H9 (cell line): ENCODE data around the gene METAP2. TPM values are rescaled to one million over a fixed set of nuclear protein-coding genes. Genes with fewer than 3 reads are reported as not detected.

Source experiments
- DNase-seq: peaks from one replicate; pipeline ENCODE4 v3.0.0-alpha.2; 2017
- H2AFZ ChIP-seq: one replicate; pipeline ENCODE4 v1.6.1; 2013; ENCODE audit warnings: mild to moderate bottlenecking, low read length, control low read depth, moderate library complexity
- H2AK5ac ChIP-seq: 2 replicates; pipeline ENCODE4 v1.6.1; 2013; ENCODE audit warnings: low read length, control low read depth, mixed read lengths; ENCODE audit not compliant: insufficient read length
- H2BK120ac ChIP-seq: one replicate; pipeline ENCODE4 v1.6.1; 2013; ENCODE audit warnings: low read depth, mild to moderate bottlenecking, low read length, control low read depth, inconsistent platforms; ENCODE audit not compliant: poor library complexity, severe bottlenecking
- H2BK12ac ChIP-seq: 2 replicates; pipeline ENCODE4 v1.6.1; 2013; ENCODE audit warnings: low read length, control low read depth, mixed read lengths, low read depth; ENCODE audit not compliant: insufficient read length
- H2BK15ac ChIP-seq: 2 replicates; pipeline ENCODE4 v1.6.1; 2013; ENCODE audit warnings: low read depth, low read length, control low read depth
- H2BK20ac ChIP-seq: one replicate; pipeline ENCODE4 v1.6.1; 2013; ENCODE audit warnings: low read depth, mild to moderate bottlenecking, low read length, control low read depth, inconsistent platforms; ENCODE audit not compliant: poor library complexity, severe bottlenecking
- H2BK5ac ChIP-seq: 2 replicates; pipeline ENCODE4 v1.6.1; 2013; ENCODE audit warnings: low read length, control low read depth, mixed read lengths; ENCODE audit not compliant: insufficient read length
- H3K14ac ChIP-seq: 2 replicates; pipeline ENCODE4 v1.6.1; 2013; ENCODE audit warnings: low read length, control low read depth; ENCODE audit not compliant: insufficient read depth
- H3K18ac ChIP-seq: 2 replicates; pipeline ENCODE4 v1.6.1; 2013; ENCODE audit warnings: low read depth, mild to moderate bottlenecking, mixed read lengths, low read length, control low read depth; ENCODE audit not compliant: insufficient read length
- H3K23ac ChIP-seq: 2 replicates; pipeline ENCODE4 v1.6.1; 2013; ENCODE audit warnings: low read length, control low read depth, mixed read lengths, low read depth; ENCODE audit not compliant: insufficient read length
- H3K23me2 ChIP-seq: 2 replicates; pipeline ENCODE4 v1.6.1; 2013; ENCODE audit warnings: low read depth, mild to moderate bottlenecking, mixed read lengths, low read length, control low read depth; ENCODE audit not compliant: insufficient read length, poor library complexity, severe bottlenecking
- H3K27ac ChIP-seq: 2 replicates; pipeline ENCODE4 v1.5.1; 2013; ENCODE audit warnings: low read length, control low read depth, mixed read lengths, low read depth; ENCODE audit not compliant: insufficient read length
- H3K27me3 ChIP-seq: 2 replicates; pipeline ENCODE4 v1.6.1; 2013; ENCODE audit warnings: low read length, control low read depth, inconsistent platforms; ENCODE audit not compliant: insufficient read depth
- H3K4ac ChIP-seq: 2 replicates; pipeline ENCODE4 v1.6.1; 2013; ENCODE audit warnings: low read depth, mild to moderate bottlenecking, control low read depth, inconsistent platforms, low read length, moderate library complexity
- H3K4me1 ChIP-seq: 2 replicates; pipeline ENCODE4 v1.6.1; 2013; ENCODE audit warnings: low read length, control low read depth, inconsistent platforms; ENCODE audit not compliant: insufficient read depth
- H3K4me2 ChIP-seq: 2 replicates; pipeline ENCODE4 v1.6.1; 2013; ENCODE audit warnings: low read length, control low read depth, mixed read lengths; ENCODE audit not compliant: insufficient read length, insufficient read depth
- H3K56ac ChIP-seq: 2 replicates; pipeline ENCODE4 v1.6.1; 2013; ENCODE audit warnings: low read depth, mild to moderate bottlenecking, mixed read lengths, low read length, control low read depth; ENCODE audit not compliant: insufficient read length
- H3K79me1 ChIP-seq: 2 replicates; pipeline ENCODE4 v1.6.1; 2013; ENCODE audit warnings: low read depth, mild to moderate bottlenecking, moderate library complexity, low read length, control low read depth, inconsistent platforms; ENCODE audit not compliant: insufficient read depth, poor library complexity, severe bottlenecking
- H3K79me2 ChIP-seq: 2 replicates; pipeline ENCODE4 v1.6.1; 2013; ENCODE audit warnings: low read length, control low read depth, inconsistent platforms; ENCODE audit not compliant: insufficient read depth
- H3K9ac ChIP-seq: 2 replicates; pipeline ENCODE4 v1.6.1; 2013; ENCODE audit warnings: low read length, control low read depth, mixed read lengths; ENCODE audit not compliant: insufficient read length; ENCODE audit errors: extremely low read depth
- H3K9me3 ChIP-seq: one replicate; pipeline ENCODE4 v1.6.1; 2013; ENCODE audit warnings: low read depth, low read length, inconsistent platforms; ENCODE audit not compliant: control insufficient read depth
- H3T11ph ChIP-seq: one replicate; pipeline ENCODE4 v1.6.1; 2013; ENCODE audit warnings: mild to moderate bottlenecking, low read length, control low read depth, inconsistent platforms
- H4K20me1 ChIP-seq: one replicate; pipeline ENCODE4 v1.6.1; 2013; ENCODE audit not compliant: control insufficient read depth, insufficient read length, insufficient read depth
- H4K5ac ChIP-seq: 2 replicates; pipeline ENCODE4 v1.6.1; 2013; ENCODE audit warnings: low read depth, mild to moderate bottlenecking, mixed read lengths, low read length, control low read depth; ENCODE audit not compliant: insufficient read length
- H4K8ac ChIP-seq: replicated peaks from 2 replicates; pipeline ENCODE4 v1.6.1; 2013; ENCODE audit warnings: low read length, control low read depth, mixed read lengths, low read depth; ENCODE audit not compliant: insufficient read length
- H4K91ac ChIP-seq: 2 replicates; pipeline ENCODE4 v1.6.1; 2013; ENCODE audit warnings: low read depth, mild to moderate bottlenecking, moderate library complexity, mixed read lengths, low read length, control low read depth; ENCODE audit not compliant: insufficient read length
- H3K27ac Mint-ChIP-seq, 3 experiments: 2 replicates in 2 of 3; 3 replicates in 1 of 3; pipeline ENCODE4 v1.8.0; 2020 to 2021; ENCODE audit warnings: mixed read lengths in 3 of 3, mild to moderate bottlenecking in 1 of 3, moderate library complexity in 1 of 3
- H3K27me3 Mint-ChIP-seq: 2 replicates; pipeline ENCODE4 v1.8.0; 2021; ENCODE audit warnings: low read depth, mild to moderate bottlenecking, moderate library complexity, mixed read lengths
- H3K36me3 Mint-ChIP-seq, 3 experiments: 2 replicates in 2 of 3; 3 replicates in 1 of 3; pipeline ENCODE4 v1.8.0; 2020 to 2021; ENCODE audit warnings: low read depth in 3 of 3, mixed read lengths in 3 of 3; ENCODE audit not compliant: insufficient read depth in 1 of 3
- H3K4me1 Mint-ChIP-seq, 2 experiments: 2 replicates each; pipeline ENCODE4 v1.8.0; 2020; ENCODE audit warnings: mixed read lengths in 2 of 2
- H3K4me3 Mint-ChIP-seq, 2 experiments: 2 replicates in 1 of 2; 3 replicates in 1 of 2; pipeline ENCODE4 v1.8.0; 2020 to 2021; ENCODE audit warnings: mild to moderate bottlenecking in 2 of 2, mixed read lengths in 2 of 2, moderate library complexity in 1 of 2
- H3K9me3 Mint-ChIP-seq, 2 experiments: 2 replicates in 1 of 2; 3 replicates in 1 of 2; pipeline ENCODE4 v1.8.0; 2020; ENCODE audit warnings: mild to moderate bottlenecking in 2 of 2, mixed read lengths in 2 of 2, moderate library complexity in 1 of 2
- WGBS: extraction: QIAGEN DNeasy Blood & Tissue Kit; methylation state at CpG from one replicate; pipeline ENCODE4 v1.1.7; 2013; ENCODE audit warnings: missing lambda C conversion rate, low lambda C conversion rate, mixed read lengths; ENCODE audit not compliant: insufficient read length; ENCODE audit errors: extremely low coverage; 5-methylcytosine and 5-hydroxymethylcytosine counted together
- total RNA-seq: library from RNA; stranded (reverse); gene quantifications from 2 replicates; pipeline ENCODE4 v1.2.1, GENCODE V29; 2021
- TF ChIP-seq, protein P1 (sequence below): fragments of 200-600 bp; sonication (generic); conservative IDR thresholded peaks from 3 replicates; pipeline ENCODE4 v1.8.0; 2021; ENCODE audit warnings: antibody characterized with exemption, mild to moderate bottlenecking

The METAP2 gene
- total RNA-seq, 1 experiment from 2014 or later = 140 TPM

DNA sequence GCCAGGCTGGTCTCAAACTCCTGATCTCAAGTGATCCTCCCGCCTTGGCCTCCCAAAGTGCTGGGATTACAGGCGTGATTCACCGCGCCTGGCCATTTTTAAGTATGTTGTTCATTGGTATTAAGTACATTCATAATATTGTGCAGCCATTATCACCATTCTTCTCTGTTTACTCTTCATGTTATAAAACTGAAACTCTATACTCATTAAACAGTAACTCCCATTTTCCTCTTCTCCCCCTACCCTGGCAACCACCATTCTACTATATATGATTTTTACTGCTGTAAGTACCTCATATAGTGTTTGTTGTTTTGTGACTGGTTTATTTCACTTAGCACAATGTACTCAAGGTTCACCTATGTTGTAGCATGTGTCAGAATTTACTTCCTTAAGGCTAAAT lies 23.1 kb downstream of the METAP2 start:
- no peak overlapping the region for H2BK15ac ChIP-seq
- H3K27me3 Mint-ChIP-seq = no peaks in the 10 kb centered on the region
- no peaks in the 10 kb centered on the region for H4K20me1 ChIP-seq
- no peak overlapping the region for H3T11ph ChIP-seq
- no peaks in the 10 kb centered on the region for H3K23me2 ChIP-seq
- no peak overlapping the region for H2BK20ac ChIP-seq
- H3K18ac ChIP-seq = no peak overlapping the region
- no peak overlapping the region for H2BK12ac ChIP-seq
- TF ChIP-seq, protein P1, sequence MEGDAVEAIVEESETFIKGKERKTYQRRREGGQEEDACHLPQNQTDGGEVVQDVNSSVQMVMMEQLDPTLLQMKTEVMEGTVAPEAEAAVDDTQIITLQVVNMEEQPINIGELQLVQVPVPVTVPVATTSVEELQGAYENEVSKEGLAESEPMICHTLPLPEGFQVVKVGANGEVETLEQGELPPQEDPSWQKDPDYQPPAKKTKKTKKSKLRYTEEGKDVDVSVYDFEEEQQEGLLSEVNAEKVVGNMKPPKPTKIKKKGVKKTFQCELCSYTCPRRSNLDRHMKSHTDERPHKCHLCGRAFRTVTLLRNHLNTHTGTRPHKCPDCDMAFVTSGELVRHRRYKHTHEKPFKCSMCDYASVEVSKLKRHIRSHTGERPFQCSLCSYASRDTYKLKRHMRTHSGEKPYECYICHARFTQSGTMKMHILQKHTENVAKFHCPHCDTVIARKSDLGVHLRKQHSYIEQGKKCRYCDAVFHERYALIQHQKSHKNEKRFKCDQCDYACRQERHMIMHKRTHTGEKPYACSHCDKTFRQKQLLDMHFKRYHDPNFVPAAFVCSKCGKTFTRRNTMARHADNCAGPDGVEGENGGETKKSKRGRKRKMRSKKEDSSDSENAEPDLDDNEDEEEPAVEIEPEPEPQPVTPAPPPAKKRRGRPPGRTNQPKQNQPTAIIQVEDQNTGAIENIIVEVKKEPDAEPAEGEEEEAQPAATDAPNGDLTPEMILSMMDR = no peak
- no peak overlapping the region for H4K5ac ChIP-seq
- H3K9me3 Mint-ChIP-seq = no peaks in the 10 kb centered on the region
- H3K4me1 ChIP-seq = no peaks in the 10 kb centered on the region
- 0 out of 2 replicates have a peak, but pooled peaks cover 2% of the 10 kb centered on the region for H3K79me2 ChIP-seq
- no peaks in the 10 kb centered on the region for H3K79me1 ChIP-seq
- H3K27me3 ChIP-seq = no peaks in the 10 kb centered on the region
- H3K36me3 Mint-ChIP-seq = peaks cover 46 to 72% (median 65%) of the 10 kb centered on the region in 3 experiments; a peak in 6 of 7 replicates
- no peaks in the 10 kb centered on the region for H3K9me3 ChIP-seq
- no peak overlapping the region for H2BK120ac ChIP-seq
- H2AFZ ChIP-seq = no peak overlapping the region
- no peak for DNase-seq
- no peak overlapping the region for H3K27ac ChIP-seq
- H2BK5ac ChIP-seq = no peak overlapping the region
- no peak overlapping the region for H3K23ac ChIP-seq
- H3K14ac ChIP-seq = no peak overlapping the region
- H3K9ac ChIP-seq = no peak overlapping the region
- H4K91ac ChIP-seq = no peak overlapping the region
- no CpG with 5 or more reads among the region's 4 CpGs for WGBS
- no peak overlapping the region for H3K4me3 Mint-ChIP-seq
- no peak overlapping the region for H3K27ac Mint-ChIP-seq
- no peak overlapping the region for H3K4ac ChIP-seq
- H3K4me2 ChIP-seq = no peak overlapping the region
- H3K56ac ChIP-seq = no peak overlapping the region
- no peak overlapping the region for H2AK5ac ChIP-seq
- H4K8ac ChIP-seq = no peak overlapping the region
- no peaks in the 10 kb centered on the region for H3K4me1 Mint-ChIP-seq
